WTC11 (cell line): Measurements from ENCODE around the gene FCSK.
A peak's percentile ranks its signal among the peaks of the same experiment; 100 is the strongest.

ENCODE experiments used
- CTCF ChIP-seq: fragments of 200-600 bp; IDR thresholded peaks from 2 replicates; pipeline ENCODE4 v1.8.0; 2022; ENCODE audit warnings: antibody characterized with exemption
- E2F5 ChIP-seq: sonication (generic); formaldehyde crosslinking; IDR thresholded peaks from 2 replicates; pipeline ENCODE4 v1.8.1; 2022; ENCODE audit warnings: mild to moderate bottlenecking, moderate library complexity, missing genetic modification reagents
- HMGXB4 ChIP-seq: sonication (generic); formaldehyde crosslinking; IDR thresholded peaks from 2 replicates; pipeline ENCODE4 v1.8.1; 2023; ENCODE audit warnings: mild to moderate bottlenecking, moderate library complexity, missing genetic modification reagents
- JUN ChIP-seq: sonication (generic); formaldehyde crosslinking; IDR thresholded peaks from 2 replicates; pipeline ENCODE4 v1.8.0; 2023; ENCODE audit warnings: mild to moderate bottlenecking, missing genetic modification reagents
- SP1 ChIP-seq: sonication (generic); formaldehyde crosslinking; conservative IDR thresholded peaks from 2 replicates; pipeline ENCODE4 v1.8.1; 2022; ENCODE audit warnings: missing genetic modification reagents
- TEAD4 ChIP-seq: sonication (generic); formaldehyde crosslinking; IDR thresholded peaks from 2 replicates; pipeline ENCODE4 v1.8.0; 2022; ENCODE audit warnings: mild to moderate bottlenecking, missing genetic modification reagents
- USF2 ChIP-seq: sonication (generic); formaldehyde crosslinking; IDR thresholded peaks from 2 replicates; pipeline ENCODE4 v1.8.1; 2023; ENCODE audit warnings: mild to moderate bottlenecking, missing genetic modification reagents, moderate library complexity
- ZNF138 ChIP-seq: sonication (generic); formaldehyde crosslinking; conservative IDR thresholded peaks from 2 replicates; pipeline ENCODE4 v1.8.1; 2022; ENCODE audit warnings: mild to moderate bottlenecking, moderate library complexity, missing genetic modification reagents

- TF ChIP-seq CTCF (no peak), TEAD4 (CRISPR knock-in tag) (no peak), USF2 (peak; percentile 76), JUN (CRISPR knock-in tag) (no peak), ZNF138 (CRISPR knock-in tag) (no peak), HMGXB4 (CRISPR knock-in tag) (no peak), SP1 (CRISPR knock-in tag) (no peak), E2F5 (CRISPR knock-in tag) (no peak)
Measured at GRCh38 chr16:70453892-70454221, 538 bp upstream of the FCSK start.
